HG02759 (cell line): Measurements from ENCODE around the gene ZCCHC18.

Experiments used
- ATAC-seq: cut with Tn5 transposase; IDR thresholded peaks from one replicate; pipeline ENCODE4 v1.9.1; 2021; ENCODE audit warnings: mild to moderate bottlenecking, moderate library complexity; ENCODE audit not compliant: unreplicated experiment

ZCCHC18 gene

GRCh38 chrX:104130808-104131207 is 18.5 kb downstream of the ZCCHC18 start:
- no peak for ATAC-seq

DNA sequence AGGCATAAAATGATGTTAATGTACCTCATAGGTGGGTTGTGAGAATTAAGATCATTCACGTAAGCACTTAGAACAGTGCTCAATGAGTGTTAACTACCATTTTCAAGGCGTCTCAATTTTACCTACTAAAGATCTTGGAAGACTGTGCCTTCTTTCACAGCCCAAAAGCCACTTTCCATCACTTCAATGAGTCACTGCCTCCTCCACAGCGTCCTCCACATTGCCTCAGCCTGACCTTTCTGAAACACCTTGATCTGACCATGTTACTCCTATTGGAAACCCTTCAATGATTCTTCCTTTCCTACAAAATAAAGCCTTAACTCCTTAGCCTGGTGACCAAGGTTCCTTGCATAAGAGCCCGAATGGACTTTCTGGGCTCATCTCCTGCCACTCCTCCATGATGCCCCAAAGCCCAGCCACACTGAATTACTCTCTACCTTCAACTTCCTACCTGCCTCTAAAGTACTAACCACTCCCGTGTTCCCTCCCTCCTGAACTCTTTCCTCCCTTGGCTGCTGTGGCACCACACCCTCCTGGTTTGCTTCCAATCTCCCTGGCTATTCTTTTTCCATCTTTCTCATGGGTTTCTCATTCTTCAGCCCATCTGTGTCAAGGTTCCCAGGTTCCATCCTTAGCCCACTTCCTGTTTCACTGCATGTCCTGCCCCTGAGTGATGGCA is 22.4 kb downstream of the ZCCHC18 start:
- ATAC-seq, result no peak

DNA sequence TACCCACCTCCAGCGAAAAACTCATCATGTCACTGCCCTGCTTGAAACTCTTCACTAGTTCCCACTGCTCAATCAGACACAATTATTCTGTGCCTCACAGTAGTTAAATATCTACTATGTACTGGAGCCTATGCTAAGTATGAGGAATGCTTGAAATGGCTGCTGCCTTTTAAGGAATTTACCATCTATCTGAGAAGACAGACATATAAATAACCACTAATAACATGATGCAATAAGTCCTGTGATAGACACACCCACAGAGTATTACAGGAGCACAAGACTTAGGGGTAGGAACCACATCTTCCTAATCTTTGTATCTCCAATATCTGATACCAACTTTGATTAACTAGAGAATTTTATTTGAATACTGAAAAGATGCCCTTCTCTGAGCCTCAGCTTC is 23.4 kb downstream of the ZCCHC18 start:
- no peak for ATAC-seq

GRCh38 chrX:104136241-104137019 is 24.1 kb downstream of the ZCCHC18 start:
- ATAC-seq, result peak; percentile 89

DNA sequence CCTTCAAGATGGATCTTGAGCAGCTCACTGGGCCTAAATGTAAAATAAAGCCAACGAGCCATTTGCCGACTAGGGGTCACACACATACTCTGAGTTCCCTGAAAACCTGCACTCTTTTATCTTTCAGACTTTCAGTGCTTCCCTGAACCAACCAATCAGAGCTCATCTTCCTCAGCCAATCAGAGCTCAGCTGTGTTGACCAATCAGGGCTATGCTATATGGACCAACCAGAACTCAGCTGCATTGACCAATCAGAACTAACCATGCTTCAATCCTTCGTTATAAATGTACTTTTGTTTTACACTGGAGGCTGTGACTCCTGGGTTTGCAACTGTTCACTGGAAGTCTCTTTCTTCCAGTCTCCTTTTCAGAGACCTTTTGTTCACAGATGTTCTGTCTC is 25.2 kb downstream of the ZCCHC18 start:
- no peak for ATAC-seq

DNA sequence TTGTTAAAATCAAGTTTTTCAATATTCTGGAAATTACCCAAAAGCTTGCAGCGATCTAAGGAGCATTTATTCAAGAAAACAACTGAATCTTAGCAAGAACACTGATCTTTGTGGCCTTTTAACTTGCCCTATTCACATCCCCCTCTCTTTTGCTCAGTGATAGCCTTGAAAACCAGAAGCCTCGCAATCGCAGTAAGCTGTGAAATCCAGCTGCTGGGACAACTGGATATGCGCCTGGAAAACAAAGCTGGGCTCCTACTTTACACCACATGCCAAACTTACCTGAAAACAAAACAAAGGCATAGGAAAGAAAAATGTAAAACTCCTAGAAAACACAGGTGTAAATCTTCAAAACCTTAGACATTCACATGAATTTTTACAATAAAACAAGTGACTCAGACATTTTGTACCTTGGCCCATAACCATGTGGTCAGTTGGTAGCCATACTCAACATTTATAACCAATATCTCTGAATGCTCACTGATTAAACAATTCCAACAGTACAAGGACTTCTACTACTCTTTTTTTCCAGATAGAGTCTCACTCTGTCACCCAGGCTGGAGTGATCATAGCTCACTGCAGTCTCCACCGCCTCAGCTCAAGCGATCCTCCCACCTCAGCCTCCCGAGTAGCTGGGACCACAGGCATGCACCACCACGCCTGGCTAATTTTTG is 28.9 kb downstream of the ZCCHC18 start:
- ATAC-seq, result no peak

DNA sequence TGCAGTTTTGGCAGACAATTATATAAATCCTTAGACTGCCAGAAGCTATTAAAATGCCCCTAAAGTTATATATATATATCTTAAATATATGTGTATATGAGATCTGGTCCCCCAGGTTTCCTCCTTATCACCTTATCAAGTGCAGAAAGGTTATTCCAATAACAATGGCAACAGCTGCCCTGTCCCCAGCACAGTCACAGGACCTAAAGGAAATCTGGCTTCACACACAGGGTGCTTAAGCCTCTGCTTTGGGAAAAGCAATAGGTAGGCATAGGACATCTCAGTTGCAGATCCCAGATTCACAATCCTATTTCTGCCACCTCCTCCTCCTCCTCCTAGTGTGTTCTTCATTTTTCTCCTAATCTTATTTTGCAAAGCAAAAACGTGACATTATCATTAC is 38.7 kb downstream of the ZCCHC18 start:
- no peak for ATAC-seq

GRCh38 chrX:104156630-104157529 is 44.6 kb downstream of the ZCCHC18 start, which contains the start of gene SLC25A53:
Gene SLC25A53 (minus strand): TSS chrX:104157009. CDS start chrX:104105257, 51,752 bp downstream.
- peak; percentile 95 for ATAC-seq
